GM21515 (cell line): ENCODE data around the gene GOLPH3.
"Not testable (repeated sequence)": the region's sequence is repeated elsewhere in the genome, so short reads cannot be mapped to it uniquely, and the experiment has no call there.

Experiments used
- ATAC-seq: cut with Tn5 transposase; IDR thresholded peaks from one replicate; pipeline ENCODE4 v1.9.1; 2021; ENCODE audit not compliant: unreplicated experiment

GOLPH3 gene

GRCh38 chr5:32172186-32172911 is 1.8 kb downstream of the GOLPH3 start:
- ATAC-seq: not testable (repeated sequence)

GRCh38 chr5:32170303-32171151 is 3.6 kb downstream of the GOLPH3 start:
- ATAC-seq: no peak

GRCh38 chr5:32168460-32169033 is 5.6 kb downstream of the GOLPH3 start:
- ATAC-seq: no peak

DNA sequence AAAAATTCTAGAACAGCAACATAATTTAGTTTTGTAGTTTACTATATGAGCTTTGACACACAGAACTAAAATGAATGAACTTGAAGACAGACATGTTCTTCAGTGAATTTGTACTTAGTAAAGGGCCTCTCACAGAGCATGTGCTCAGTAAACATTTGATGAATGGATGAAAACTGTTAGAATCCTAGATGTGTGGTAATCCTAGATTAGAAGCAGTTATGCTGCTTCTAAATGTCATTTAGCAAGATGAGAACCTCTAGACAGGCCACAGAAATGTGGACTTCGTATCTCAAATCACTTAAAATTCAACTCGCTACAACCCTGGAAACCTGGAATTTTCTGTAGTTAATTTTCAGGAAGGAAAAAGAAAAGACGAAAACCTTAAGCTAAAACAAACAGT is 8.5 kb downstream of the GOLPH3 start:
- ATAC-seq: no peak

GRCh38 chr5:32163785-32164184 is 10.3 kb downstream of the GOLPH3 start:
- peak; percentile 51 for ATAC-seq

DNA sequence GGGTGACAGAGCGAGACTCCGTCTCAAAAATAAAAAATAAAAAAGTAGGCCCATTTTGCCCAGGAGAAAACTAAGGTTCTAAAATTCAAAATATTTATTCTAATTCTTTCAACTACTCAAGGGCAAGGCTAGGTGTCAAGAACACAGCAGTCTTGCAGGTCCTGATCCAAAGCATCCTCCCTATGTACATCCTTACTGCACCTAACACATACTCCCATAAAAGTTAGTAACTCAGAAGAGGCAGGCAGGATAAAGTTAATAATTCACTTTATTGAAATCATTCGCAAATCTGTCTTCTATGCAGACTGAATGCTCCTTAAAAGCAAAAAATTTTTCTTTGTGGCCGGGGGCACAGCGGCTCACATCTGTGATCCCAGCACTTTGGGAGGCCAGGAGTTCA is 11.1 kb downstream of the GOLPH3 start:
- no peak for ATAC-seq

DNA sequence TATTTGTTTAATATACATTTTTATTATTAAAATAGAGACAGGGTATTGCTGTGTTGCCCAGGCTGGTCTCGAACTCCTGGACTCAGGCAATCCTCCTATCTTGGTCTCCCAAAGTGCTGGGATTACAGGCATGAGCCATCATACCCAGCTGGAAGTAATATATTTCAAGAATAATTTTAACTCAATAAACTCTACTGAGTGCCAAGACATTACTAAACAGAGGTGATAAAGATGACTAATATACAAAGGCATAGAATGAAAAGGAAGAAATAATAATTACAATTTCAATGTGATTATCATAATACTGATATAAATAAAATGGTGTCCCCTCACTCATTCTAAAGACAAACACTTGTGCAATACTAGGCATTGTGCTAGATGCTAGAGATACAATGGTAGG is 13.9 kb downstream of the GOLPH3 start:
- ATAC-seq: no peak

GRCh38 chr5:32159328-32160072 is 14.6 kb downstream of the GOLPH3 start:
- no peak for ATAC-seq

DNA sequence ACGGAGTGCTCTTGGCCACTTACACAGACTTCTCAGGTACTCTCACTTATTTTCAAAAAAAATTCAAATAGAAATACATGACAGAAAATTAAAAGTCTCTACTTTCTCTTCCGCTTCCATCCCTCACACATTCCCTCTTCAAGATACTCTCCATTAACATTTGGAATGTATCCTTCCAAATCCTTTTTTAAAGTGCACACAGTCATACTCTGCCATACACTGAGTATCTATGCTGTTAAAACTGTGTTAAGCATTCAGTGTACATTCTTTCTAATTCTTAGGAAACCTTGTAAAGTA is 15.5 kb downstream of the GOLPH3 start:
- ATAC-seq: no peak

GRCh38 chr5:32157078-32157477 is 17.0 kb downstream of the GOLPH3 start:
- no peak for ATAC-seq

DNA sequence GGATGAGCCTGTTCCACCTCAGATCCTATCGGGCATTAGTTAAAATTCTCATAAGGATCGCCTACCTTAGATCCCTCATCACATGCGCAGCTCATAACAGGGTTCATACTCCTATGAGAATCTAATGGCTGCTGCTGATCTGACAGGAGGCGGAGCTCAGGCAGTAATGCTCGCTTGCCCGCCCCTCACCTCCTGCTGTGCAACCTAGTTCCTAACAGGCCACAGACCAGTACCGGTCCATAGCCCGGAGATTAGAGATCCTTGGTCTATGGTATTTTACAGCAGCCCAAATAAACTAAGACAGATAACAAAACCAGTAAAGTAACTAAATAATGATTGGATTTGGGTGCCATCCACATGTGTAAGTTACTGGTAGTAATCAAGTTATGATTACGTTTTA is 17.5 kb downstream of the GOLPH3 start:
- ATAC-seq: no peak

DNA sequence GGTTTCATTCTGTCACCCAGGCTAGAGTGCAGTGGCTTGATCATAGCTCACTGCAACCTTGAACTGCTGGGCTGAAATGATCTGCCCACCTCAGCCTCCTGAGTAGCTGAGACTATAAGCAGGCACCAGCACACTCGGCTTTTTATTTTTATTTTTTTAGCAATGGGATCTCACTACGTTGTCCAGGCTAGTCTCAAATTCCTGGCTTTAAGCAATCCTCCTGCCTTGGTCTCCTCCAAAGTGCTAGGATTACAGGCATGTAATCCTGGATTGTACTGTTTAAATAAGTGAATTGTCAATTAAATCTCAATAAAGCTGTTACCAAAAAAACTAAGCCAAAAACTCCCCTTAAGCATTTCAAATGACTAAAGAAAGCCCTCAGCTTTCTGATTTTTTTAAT is 18.9 kb downstream of the GOLPH3 start:
- ATAC-seq: no peak

GRCh38 chr5:32153723-32154122 is 20.4 kb downstream of the GOLPH3 start:
- ATAC-seq: no peak

DNA sequence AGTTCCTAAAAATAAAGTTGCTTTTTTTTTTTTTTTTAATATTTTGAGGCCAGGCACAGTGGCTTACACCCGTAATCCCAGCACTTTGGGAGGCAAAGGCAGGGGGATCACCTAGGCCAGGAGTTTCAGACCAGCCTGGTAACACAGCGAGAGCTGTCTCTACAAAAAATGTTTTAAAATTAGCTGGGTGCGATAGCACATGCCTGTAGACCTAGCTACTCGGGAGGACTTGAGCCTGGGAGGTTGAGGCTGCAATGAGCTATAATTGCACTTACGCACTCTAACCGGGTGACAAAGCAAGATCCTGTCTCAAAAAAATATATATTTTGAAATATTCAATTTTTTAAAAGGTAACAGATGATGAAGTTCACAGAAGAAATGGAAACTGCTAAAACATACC is 22.9 kb downstream of the GOLPH3 start:
- ATAC-seq: no peak

- ATAC-seq: no peak
Measured at GRCh38 chr5:32150366-32150765, 23.8 kb downstream of the GOLPH3 start.

GRCh38 chr5:32147959-32148358 is 26.2 kb downstream of the GOLPH3 start:
- no peak for ATAC-seq

DNA sequence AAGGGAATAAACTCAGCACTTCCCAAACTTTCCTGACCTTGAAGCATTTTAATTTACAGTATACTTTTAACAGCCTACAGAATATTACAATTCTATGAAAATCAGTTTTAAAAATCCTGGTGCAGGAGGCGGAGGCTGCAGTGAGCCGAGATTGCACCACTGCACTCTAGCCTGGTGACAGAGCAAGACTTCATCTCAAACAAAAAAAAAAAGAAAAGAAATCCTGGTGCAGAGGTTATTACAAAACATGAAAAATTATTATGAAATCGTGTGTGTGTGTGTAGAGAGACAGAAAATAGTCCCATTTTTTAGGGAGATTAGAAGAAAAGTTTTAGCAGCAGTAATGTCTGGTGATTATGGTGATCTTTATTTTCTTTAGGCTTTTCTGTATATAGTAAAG is 26.9 kb downstream of the GOLPH3 start:
- no peak for ATAC-seq

DNA sequence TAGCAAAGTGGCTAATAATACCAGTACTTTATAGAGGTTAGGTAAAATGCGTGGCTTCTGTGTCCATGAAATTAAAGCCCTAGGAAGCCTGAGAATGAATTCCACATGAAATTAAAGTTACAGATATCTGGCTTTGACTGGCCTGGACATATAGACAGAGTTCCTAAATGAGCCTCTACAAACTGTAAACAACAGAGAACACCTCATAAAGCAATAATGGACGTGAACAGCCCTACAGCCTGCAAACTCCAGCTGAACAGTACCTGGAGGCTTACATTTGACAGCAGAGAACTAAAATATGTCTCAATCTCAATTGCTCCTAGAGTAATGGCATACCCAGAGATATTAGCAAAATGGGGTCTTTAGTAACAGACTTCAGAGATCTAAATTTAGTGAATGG is 28.7 kb downstream of the GOLPH3 start:
- ATAC-seq: no peak

DNA sequence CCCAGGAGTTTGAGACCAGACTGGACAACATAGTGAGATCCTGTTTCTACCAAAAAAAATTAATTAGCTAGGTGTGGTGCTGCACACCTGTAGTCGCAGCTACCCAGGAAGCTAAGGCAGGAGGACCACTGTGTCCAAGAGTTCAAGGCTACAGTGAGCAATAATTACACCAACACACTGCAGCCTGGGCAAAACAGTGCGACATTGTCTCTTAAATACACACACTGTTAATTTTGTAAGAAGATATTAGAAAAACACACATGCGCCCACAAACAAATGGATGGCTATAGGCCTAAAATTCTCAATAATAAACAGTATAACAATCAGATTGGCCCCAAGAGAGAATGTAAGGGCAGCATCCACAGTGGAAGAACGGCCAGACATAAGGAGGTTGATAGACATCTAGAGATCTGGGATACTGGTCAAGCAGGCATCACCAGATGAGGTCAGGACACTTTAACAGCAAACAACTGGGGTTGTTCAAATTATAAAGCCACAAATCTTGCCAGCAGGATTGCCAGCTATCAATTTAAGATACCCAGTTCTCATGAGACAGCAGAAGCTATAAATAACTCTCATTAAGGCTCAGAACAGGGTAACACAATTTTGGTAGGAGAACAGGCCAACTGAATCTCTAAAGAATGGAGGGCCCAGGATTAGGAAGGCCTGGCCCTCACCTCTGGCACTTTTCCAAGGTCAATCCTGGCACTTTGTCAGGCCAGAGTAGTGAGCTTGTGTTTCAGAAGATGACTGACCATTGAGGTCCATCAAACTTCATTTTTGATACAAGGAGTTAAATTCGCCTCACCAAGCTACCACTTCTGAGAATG is 29.5 kb downstream of the GOLPH3 start:
- ATAC-seq: no peak

DNA sequence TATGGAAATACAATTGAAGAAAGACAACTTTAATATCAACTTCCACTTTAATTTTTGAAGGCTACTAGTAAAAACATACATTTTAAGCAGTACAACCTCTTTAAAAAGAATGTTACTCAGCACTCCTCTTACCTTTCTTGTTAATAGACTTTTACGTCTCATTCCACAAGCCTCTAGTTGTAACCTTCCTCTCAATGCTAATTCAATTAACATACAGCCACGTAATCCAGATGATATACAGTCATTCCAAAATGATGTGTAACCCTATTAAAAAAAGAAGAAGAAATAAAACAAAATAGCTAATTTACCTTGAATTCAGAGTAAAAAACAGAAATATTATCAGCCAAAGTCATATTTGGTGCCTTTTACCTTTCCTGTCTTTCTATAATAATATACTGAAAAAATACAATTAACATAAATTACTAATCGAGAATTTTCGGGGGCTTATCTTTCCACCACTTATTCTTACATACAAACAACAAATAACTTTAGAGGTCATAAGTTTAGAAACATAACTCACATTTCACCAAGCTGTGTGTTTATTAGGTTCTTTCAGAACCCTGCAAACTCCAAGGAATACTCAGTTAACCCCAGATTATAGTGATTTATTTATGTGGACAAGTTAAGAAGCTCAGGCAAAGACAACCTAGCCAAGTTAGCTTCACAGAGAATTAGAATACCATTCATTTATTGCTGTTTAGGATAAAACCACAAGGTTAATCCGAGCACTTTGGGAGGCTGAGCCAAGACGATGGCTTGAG is 30.3 kb downstream of the GOLPH3 start:
- ATAC-seq: no peak
